Kidney epithelial cell (primary cell): ENCODE measurements around the gene RACGAP1. TPM values are rescaled to one million over a fixed set of nuclear protein-coding genes. Genes with fewer than 3 reads are reported as not detected.

Experiments used
- DNase-seq: peaks from one replicate; pipeline ENCODE4 v3.0.0-alpha.2; 2010; ENCODE audit warnings: low read depth
- H3K27me3 ChIP-seq: 2 replicates; pipeline ENCODE4 v1.6.0; 2011; ENCODE audit warnings: low read length; ENCODE audit not compliant: control insufficient read depth, insufficient read depth
- H3K36me3 ChIP-seq: 2 replicates; pipeline ENCODE4 v1.5.1; 2011; ENCODE audit warnings: low read length; ENCODE audit not compliant: control insufficient read depth, insufficient read depth
- H3K4me3 ChIP-seq: 2 replicates; pipeline ENCODE4 v1.5.1; 2011; ENCODE audit warnings: low read depth, mild to moderate bottlenecking, control low read depth, low read length
- total RNA-seq: library from RNA; depleted of rRNA; stranded (reverse); fragments of >200 nt; gene quantifications from 2 replicates; pipeline ENCODE4 v1.2.3, GENCODE V29; 2015
- TF ChIP-seq, protein P1 (sequence below): IDR thresholded peaks from 2 replicates; pipeline ENCODE4 v1.5.1; 2011; ENCODE audit warnings: mild to moderate bottlenecking, moderate library complexity, low read length, control low read depth, inconsistent platforms; ENCODE audit not compliant: insufficient read depth, poor library complexity, severe bottlenecking

The RACGAP1 gene
- total RNA-seq, 1 donor from 2014 or later, result 12.1 TPM

DNA sequence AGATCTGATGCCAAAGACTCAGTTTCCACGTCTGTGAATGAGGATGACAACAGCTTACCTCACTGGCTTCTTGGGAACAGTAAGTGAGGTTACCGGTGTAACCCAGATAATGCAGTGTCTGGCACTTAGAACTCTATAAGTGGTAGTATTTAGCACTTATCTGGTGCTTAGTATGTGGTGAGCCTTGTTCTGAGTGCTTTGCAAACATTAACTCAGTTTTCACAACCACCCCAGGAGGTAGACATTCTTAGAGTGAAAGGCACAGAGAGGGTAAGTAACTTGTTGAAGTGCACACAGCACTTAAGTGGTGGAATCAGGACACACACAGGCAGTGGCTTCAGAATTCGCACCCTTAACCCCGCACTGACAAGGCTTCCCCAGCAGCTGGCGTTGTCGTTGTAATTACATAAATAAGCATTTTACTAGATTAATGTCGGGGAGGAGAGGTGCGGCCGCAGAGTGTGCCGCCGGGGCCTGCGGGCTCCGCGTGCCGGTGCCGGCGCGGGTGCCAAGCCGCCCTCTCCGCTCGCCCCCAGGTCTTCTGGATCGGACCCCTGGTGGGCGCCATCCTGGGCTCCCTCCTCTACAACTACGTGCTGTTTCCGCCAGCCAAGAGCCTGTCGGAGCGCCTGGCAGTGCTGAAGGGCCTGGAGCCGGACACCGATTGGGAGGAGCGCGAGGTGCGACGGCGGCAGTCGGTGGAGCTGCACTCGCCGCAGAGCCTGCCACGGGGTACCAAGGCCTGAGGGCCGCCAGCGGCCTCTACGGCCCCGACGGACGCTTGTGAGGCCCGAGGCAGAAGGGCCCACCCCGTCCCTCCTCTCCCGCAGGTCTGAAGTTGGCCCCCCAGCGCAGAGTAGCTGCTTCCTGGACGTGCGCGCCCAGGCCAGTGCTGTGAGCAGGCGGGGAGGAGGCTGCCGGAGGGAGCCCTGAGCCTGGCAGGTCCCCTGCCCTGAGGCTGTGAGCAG is 70.1 kb downstream of the RACGAP1 start:
- Histone ChIP-seq H3K4me3 (no peak overlapping the region), H3K27me3 (peaks cover 24% of the 10 kb centered on the region), H3K36me3 (no peaks in the 10 kb centered on the region)
- TF ChIP-seq, protein P1, sequence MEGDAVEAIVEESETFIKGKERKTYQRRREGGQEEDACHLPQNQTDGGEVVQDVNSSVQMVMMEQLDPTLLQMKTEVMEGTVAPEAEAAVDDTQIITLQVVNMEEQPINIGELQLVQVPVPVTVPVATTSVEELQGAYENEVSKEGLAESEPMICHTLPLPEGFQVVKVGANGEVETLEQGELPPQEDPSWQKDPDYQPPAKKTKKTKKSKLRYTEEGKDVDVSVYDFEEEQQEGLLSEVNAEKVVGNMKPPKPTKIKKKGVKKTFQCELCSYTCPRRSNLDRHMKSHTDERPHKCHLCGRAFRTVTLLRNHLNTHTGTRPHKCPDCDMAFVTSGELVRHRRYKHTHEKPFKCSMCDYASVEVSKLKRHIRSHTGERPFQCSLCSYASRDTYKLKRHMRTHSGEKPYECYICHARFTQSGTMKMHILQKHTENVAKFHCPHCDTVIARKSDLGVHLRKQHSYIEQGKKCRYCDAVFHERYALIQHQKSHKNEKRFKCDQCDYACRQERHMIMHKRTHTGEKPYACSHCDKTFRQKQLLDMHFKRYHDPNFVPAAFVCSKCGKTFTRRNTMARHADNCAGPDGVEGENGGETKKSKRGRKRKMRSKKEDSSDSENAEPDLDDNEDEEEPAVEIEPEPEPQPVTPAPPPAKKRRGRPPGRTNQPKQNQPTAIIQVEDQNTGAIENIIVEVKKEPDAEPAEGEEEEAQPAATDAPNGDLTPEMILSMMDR, result no peak
- DNase-seq, result no peak

DNA sequence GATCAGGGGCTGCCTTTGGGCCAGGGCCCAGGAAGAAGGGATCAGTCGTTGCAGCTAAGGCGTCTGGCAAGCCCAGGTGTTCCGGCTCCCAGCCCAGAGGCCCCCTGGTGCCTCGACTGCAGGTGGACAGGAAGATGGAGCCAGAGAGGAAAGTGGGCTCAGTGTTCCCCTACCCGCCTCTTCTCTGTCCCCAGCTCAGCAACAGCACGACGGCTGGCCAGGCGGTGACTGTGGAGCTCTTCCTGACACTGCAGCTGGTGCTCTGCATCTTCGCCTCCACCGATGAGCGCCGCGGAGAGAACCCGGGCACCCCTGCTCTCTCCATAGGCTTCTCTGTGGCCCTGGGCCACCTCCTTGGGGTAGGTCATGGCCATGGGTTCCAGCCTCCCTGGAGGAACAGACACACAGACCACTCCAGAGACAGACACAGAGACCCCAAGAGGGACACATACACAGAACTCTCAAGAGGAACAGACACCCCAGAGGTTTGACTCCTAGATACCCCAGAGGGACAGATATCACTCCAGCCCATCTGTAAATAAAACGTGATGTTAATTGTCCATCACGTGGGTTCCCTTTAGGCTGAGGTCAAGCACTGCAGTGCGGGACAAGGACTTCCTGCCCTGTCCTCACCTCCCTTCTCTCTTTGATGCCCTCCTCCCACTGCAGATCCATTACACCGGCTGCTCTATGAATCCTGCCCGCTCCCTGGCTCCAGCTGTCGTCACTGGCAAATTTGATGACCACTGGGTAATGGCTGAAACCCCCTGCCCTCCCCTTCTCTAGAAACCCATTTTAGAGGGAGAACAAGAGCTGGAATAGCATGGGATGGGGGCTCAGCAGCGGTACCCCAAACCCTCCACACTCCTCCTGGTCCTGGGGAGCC is 71.1 kb downstream of the RACGAP1 start:
- Histone ChIP-seq H3K27me3 (peaks cover 24% of the 10 kb centered on the region), H3K36me3 (no peaks in the 10 kb centered on the region), H3K4me3 (no peak overlapping the region)
- DNase-seq, result no peak
- TF ChIP-seq, protein P1, result no peak

DNA sequence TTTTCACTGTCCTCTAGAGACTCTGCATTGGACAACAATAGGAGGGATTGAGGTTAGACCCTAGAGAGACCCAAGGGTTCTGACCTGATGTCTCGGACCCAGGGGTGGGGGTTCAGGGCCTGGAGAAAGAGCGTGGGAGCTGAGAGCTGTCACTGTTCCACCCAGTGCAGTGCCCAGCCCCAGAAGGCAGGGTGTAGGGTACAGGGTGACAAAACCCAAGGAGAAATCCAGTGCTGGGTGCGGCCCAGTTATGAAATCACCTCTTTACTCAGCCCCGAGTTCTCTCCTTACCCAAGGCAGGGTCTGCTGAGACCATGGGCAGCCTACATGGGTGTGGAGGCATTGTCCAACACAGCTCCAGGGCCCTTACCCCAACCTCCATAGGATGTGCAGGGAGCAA is 72.1 kb downstream of the RACGAP1 start:
- Histone ChIP-seq H3K4me3 (no peak overlapping the region), H3K36me3 (no peaks in the 10 kb centered on the region), H3K27me3 (peaks cover 22% of the 10 kb centered on the region)
- TF ChIP-seq, protein P1, result no peak
- no peak for DNase-seq

DNA sequence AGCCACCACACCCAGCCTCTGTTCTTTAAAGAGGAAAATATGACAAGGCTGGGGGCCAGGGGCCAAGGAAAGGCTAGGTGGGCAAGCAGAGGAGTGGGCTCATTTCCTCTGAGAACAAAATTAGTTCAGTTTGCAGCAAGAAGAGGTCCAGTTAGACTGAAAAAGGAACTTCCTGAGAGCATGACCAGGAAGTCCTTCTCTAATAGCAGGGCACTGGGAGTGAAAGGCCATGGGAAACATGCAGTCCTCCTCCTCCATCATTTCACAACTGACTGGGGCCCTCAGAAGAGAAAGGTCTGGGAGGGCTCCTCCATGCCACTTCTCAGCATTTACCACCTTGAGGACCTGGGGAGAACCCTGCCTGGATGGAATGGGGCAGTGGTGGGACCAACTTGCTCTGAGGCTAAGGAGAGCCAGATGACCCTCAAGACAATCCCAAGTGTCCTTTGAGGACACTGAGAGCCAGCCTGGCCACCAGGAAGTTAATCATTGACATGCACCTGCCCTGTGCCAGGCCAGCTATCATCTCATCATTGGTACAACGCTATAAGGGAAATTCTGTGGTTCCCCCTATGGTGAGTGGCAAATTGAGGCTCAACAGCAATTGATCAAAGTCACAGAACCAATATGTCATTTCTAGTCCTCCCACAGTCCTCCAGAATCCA is 72.8 kb downstream of the RACGAP1 start:
- Histone ChIP-seq H3K4me3 (no peak overlapping the region), H3K27me3 (peaks cover 18% of the 10 kb centered on the region), H3K36me3 (no peaks in the 10 kb centered on the region)
- TF ChIP-seq, protein P1, result no peak
- no peak for DNase-seq

DNA sequence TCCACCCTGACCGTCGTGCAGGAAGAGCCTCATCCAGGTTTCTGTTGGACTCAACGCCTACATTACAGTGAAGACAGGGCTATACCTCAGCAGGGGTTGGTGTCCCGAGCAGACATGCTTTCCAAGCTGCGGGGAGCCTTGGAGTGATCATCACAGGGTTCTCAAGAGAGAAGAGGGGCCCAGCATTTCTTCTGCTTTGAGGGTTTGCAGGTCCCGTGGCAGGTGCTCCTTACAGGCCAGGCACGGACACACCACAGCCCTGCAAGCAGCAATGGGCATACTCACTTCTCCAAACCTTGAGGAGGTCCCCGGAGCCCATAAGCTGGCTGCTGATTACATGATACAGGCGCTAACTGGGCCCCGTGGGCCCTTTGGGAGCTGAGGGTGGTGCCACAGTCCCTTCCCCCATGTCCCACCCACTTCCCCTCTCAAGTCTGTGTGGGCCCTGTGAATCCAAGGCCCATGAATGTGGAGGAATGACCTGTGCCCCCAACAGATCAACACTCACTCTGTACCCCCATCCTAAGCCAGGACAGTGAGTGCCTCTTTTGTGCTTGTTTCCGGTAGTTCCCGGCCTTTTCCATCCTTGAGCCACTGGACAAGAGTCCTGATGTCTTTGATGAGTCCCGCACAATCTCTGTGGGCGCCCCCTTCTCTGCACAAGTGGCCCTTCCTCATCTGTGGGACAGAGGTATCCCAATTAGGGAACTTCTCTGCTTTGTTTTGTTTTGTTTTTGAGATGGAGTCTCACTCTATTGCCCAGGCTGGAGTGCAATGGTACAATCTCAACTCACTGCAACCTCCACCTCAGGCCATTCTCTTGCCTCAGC is 73.7 kb downstream of the RACGAP1 start:
- Histone ChIP-seq H3K27me3 (peaks cover 16% of the 10 kb centered on the region), H3K4me3 (no peak overlapping the region), H3K36me3 (no peaks in the 10 kb centered on the region)
- no peak for DNase-seq
- TF ChIP-seq, protein P1, result no peak
